Measurements from ENCODE around the gene SPDL1. TPM values are rescaled to one million over a fixed set of nuclear protein-coding genes. Genes with fewer than 3 reads are reported as not detected.
A peak's percentile ranks its signal among the peaks of the same experiment; 100 is the strongest.

The SPDL1 gene
- 10.4 and 10.8 TPM in 2 replicates for total RNA-seq

GRCh38 chr5:169583424-169584220 is at the start of gene SPDL1:
SPDL1 (plus strand) TSS chr5:169583773; CDS start chr5:169588417, 4,644 bp downstream.
- no peak for FAIRE-seq
- no peaks in the 10 kb centered on the region for H3K36me3 ChIP-seq (ENCODE audit: control insufficient read depth, insufficient read depth, low read length)

GRCh38 chr5:169534311-169534880 is 49.2 kb upstream of the SPDL1 start:
- TF ChIP-seq CTCF (IDR thresholded peaks at IDR 0.05; ENCODE audit: insufficient read depth, low read length, severe bottlenecking): no peak
- FAIRE-seq: no peak
- Histone ChIP-seq H3K4me3 (ENCODE audit: low read depth, low read length) (no peak overlapping the region), H3K27me3 (ENCODE audit: control insufficient read depth, insufficient read depth, low read length) (no peaks in the 10 kb centered on the region), H3K36me3 (ENCODE audit: control insufficient read depth, insufficient read depth, low read length) (no peaks in the 10 kb centered on the region)
- no peak for DNase-seq (ENCODE audit: low read depth)

More at GRCh38 chr5:169583424-169584220, at the start of gene SPDL1:
- no peak for TF ChIP-seq CTCF (IDR thresholded peaks at IDR 0.05; ENCODE audit: insufficient read depth, low read length, severe bottlenecking)
- peak; percentile 89 for DNase-seq (ENCODE audit: low read depth)
- H3K27me3 ChIP-seq (ENCODE audit: control insufficient read depth, insufficient read depth, low read length): no peaks in the 10 kb centered on the region
- peak within 1 kb of the TSS; percentile 86 for H3K4me3 ChIP-seq (ENCODE audit: low read depth, low read length)

GRCh38 chr5:169534939-169535338 is 48.6 kb upstream of the SPDL1 start:
- Histone ChIP-seq H3K36me3 (ENCODE audit: control insufficient read depth, insufficient read depth, low read length) (no peaks in the 10 kb centered on the region), H3K4me3 (ENCODE audit: low read depth, low read length) (no peak overlapping the region), H3K27me3 (ENCODE audit: control insufficient read depth, insufficient read depth, low read length) (no peaks in the 10 kb centered on the region)
- TF ChIP-seq CTCF (IDR thresholded peaks at IDR 0.05; ENCODE audit: insufficient read depth, low read length, severe bottlenecking): no peak
- no peak for FAIRE-seq
- no peak for DNase-seq (ENCODE audit: low read depth)

- H3K36me3 ChIP-seq (ENCODE audit: control insufficient read depth, insufficient read depth, low read length): no peaks in the 10 kb centered on the region
- no peak for TF ChIP-seq CTCF (IDR thresholded peaks at IDR 0.05; ENCODE audit: insufficient read depth, low read length, severe bottlenecking)
- FAIRE-seq: no peak
- H3K27me3 ChIP-seq (ENCODE audit: control insufficient read depth, insufficient read depth, low read length): no peaks in the 10 kb centered on the region
- DNase-seq (ENCODE audit: low read depth): no peak
- H3K4me3 ChIP-seq (ENCODE audit: low read depth, low read length): no peak overlapping the region
Measured at GRCh38 chr5:169538944-169539343, 44.6 kb upstream of the SPDL1 start.

GRCh38 chr5:169542811-169543210 is 40.8 kb upstream of the SPDL1 start:
- DNase-seq (ENCODE audit: low read depth) (no peak), FAIRE-seq (no peak)
- Histone ChIP-seq H3K4me3 (ENCODE audit: low read depth, low read length) (no peak overlapping the region), H3K36me3 (ENCODE audit: control insufficient read depth, insufficient read depth, low read length) (no peaks in the 10 kb centered on the region), H3K27me3 (ENCODE audit: control insufficient read depth, insufficient read depth, low read length) (peaks cover 3% of the 10 kb centered on the region)
- no peak for TF ChIP-seq CTCF (IDR thresholded peaks at IDR 0.05; ENCODE audit: insufficient read depth, low read length, severe bottlenecking)

Measured in bronchial epithelial cell (primary cell).